IPS DF 6.9 (cell line): ENCODE measurements around the gene NMT2.

Experiments
- DNase-seq: peaks from one replicate; pipeline ENCODE4 v3.0.0-alpha.2; 2013; ENCODE audit warnings: low read depth, low spot score
- H3K27ac ChIP-seq: one replicate; pipeline ENCODE4 v1.5.1; 2013; ENCODE audit warnings: low read length, control low read depth
- H3K27me3 ChIP-seq: 2 replicates; pipeline ENCODE4 v1.6.1; 2013; ENCODE audit warnings: mild to moderate bottlenecking, low read length; ENCODE audit not compliant: control insufficient read depth, insufficient read depth
- H3K36me3 ChIP-seq: 2 replicates; pipeline ENCODE4 v1.6.1; 2013; ENCODE audit warnings: low read length; ENCODE audit not compliant: control insufficient read depth, insufficient read depth
- H3K4me1 ChIP-seq: 2 replicates; pipeline ENCODE4 v1.6.1; 2013; ENCODE audit warnings: low read length; ENCODE audit not compliant: control insufficient read depth, insufficient read depth
- H3K4me3 ChIP-seq: 2 replicates; pipeline ENCODE4 v1.5.1; 2013; ENCODE audit warnings: mild to moderate bottlenecking, low read length
- H3K9me3 ChIP-seq: 2 replicates; pipeline ENCODE4 v1.6.1; 2013; ENCODE audit warnings: low read length, inconsistent platforms; ENCODE audit not compliant: control insufficient read depth, insufficient read depth
- WGBS: extraction: QIAGEN DNeasy Blood & Tissue Kit; methylation state at CpG from one replicate; pipeline ENCODE4 v1.1.7; 2013; ENCODE audit warnings: mixed read lengths, missing lambda C conversion rate; ENCODE audit not compliant: insufficient read length, insufficient coverage; 5-methylcytosine and 5-hydroxymethylcytosine counted together

The NMT2 gene

DNA sequence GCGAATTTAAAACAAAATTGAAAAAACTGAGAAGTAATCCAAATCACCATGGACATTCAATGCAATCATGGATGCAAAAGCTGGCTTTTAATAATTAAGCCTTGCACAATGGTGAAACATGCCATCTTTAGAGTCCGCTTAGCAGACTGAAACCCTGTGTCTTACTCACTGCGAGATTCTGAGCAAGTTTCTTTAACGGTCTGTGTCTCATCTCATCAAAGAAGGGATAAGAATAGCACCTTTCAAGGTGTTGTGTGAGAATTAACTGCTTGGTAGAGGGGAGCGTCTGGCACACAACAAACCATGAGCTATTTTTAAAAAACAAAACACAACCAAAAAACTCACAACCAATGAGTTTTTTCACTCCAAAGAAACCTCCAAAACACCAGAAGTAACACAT lies 101.3 kb downstream of the NMT2 start:
- Histone ChIP-seq H3K27ac (no peak overlapping the region), H3K27me3 (no peaks in the 10 kb centered on the region), H3K4me1 (no peaks in the 10 kb centered on the region), H3K36me3 (no peaks in the 10 kb centered on the region), H3K4me3 (no peak overlapping the region), H3K9me3 (no peaks in the 10 kb centered on the region)
- no CpG with 5 or more reads among the region's 5 CpGs for WGBS
- DNase-seq = no peak

DNA sequence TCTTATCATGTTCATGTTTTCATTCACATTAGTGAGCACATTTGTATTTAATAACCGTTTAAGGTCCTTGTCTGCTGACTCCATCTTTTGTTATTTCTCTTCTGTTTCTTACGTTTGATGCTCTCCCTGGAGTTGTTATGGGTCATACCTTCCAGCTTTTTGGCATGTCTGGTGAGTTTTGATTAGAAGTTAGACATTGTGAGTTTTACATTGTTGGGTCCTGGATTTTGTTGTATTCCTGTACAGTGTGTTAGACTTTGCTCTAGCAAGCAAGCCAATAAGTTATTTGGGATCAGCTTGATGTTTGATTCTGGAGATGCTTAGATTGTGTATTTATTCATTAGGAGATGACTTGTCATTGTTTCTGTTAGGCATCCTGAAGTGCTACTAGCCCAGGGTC lies 107.9 kb downstream of the NMT2 start:
- Histone ChIP-seq H3K4me1 (no peaks in the 10 kb centered on the region), H3K4me3 (no peak overlapping the region), H3K27ac (no peak overlapping the region), H3K36me3 (no peaks in the 10 kb centered on the region), H3K9me3 (no peaks in the 10 kb centered on the region), H3K27me3 (no peaks in the 10 kb centered on the region)
- WGBS = no CpG with 5 or more reads among the region's 2 CpGs
- DNase-seq = no peak

GRCh38 chr10:15059914-15060313 lies 108.6 kb downstream of the NMT2 start:
- DNase-seq = no peak
- Histone ChIP-seq H3K27me3 (no peaks in the 10 kb centered on the region), H3K4me3 (no peak overlapping the region), H3K36me3 (no peaks in the 10 kb centered on the region), H3K9me3 (no peaks in the 10 kb centered on the region), H3K4me1 (no peaks in the 10 kb centered on the region), H3K27ac (no peak overlapping the region)
- no CpG with 5 or more reads among the region's 4 CpGs for WGBS

DNA sequence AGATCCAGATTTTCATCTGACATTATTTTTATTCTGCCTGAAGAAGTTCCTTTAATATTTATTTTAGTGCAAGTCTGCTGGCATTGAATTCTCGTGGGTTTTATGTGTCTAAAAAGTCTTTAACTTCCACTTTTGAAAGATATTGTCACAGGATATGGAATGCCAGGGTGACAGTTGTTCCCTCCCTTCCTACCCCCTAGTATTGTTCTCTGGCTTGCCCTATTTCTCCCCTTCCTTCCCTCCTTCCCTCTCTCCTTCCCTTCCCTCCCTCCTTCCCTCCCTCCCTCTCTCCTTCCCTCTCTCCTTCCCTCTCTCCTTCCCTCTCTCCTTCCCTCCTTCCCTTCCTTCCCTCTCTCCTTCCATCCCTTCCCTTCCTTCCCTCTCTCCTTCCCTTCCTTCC lies 109.8 kb downstream of the NMT2 start:
- H3K4me3 ChIP-seq = no peak overlapping the region
- H3K36me3 ChIP-seq = no peaks in the 10 kb centered on the region
- no peak overlapping the region for H3K27ac ChIP-seq
- H3K4me1 ChIP-seq = no peaks in the 10 kb centered on the region
- no CpG with 5 or more reads among the region's 1 CpG for WGBS
- no peaks in the 10 kb centered on the region for H3K9me3 ChIP-seq
- DNase-seq = no peak
- H3K27me3 ChIP-seq = no peaks in the 10 kb centered on the region
